DLD1 (cell line): Measurements from ENCODE around the gene GOLGA6B.
"Not testable (repeated sequence)": the region's sequence is repeated elsewhere in the genome, so short reads cannot be mapped to it uniquely, and the experiment has no call there.

Source experiments
- in situ Hi-C: cut with HindIII; loops from 2 replicates; pipeline ENCODE4 v1.10.0; 2017; ENCODE audit warnings: low sequenced_read_pairs

The GOLGA6B gene

GRCh38 chr15:72661081-72661480 lies 6.6 kb downstream of the GOLGA6B start:
- in situ Hi-C loops = not testable (repeated sequence)

- in situ Hi-C loops = not testable (repeated sequence)
Measured at GRCh38 chr15:72663931-72664330, 9.4 kb downstream of the GOLGA6B start.

- in situ Hi-C loops = not testable (repeated sequence)
Measured at GRCh38 chr15:72665706-72666105, 11.2 kb downstream of the GOLGA6B start.

- in situ Hi-C loops = not testable (repeated sequence)
Measured at GRCh38 chr15:72669803-72670202, 15.3 kb downstream of the GOLGA6B start.

GRCh38 chr15:72670656-72671352 lies 16.3 kb downstream of the GOLGA6B start:
- in situ Hi-C loops = not testable (repeated sequence)

GRCh38 chr15:72671525-72671924 lies 17.0 kb downstream of the GOLGA6B start:
- in situ Hi-C loops = no loop called here

GRCh38 chr15:72676838-72677237 lies 22.3 kb downstream of the GOLGA6B start:
- in situ Hi-C loops = no loop called here

GRCh38 chr15:72680931-72681330 lies 26.4 kb downstream of the GOLGA6B start:
- in situ Hi-C loops = no loop called here

GRCh38 chr15:72682772-72683171 lies 28.3 kb downstream of the GOLGA6B start:
- in situ Hi-C loops = no loop called here

GRCh38 chr15:72685301-72685924 lies 30.9 kb downstream of the GOLGA6B start:
- in situ Hi-C loops = no loop called here

- in situ Hi-C loops = no loop called here
Measured at GRCh38 chr15:72685925-72686794, 31.7 kb downstream of the GOLGA6B start, which contains the start of the genes BBS4 and HIGD2B. Gene BBS4 (plus strand): TSS chr15:72686207. CDS start chr15:72686228, 21 bp downstream. Gene HIGD2B (minus strand): TSS chr15:72686182. CDS start chr15:72676374, 9,808 bp downstream.

GRCh38 chr15:72688697-72689096 lies 34.2 kb downstream of the GOLGA6B start:
- in situ Hi-C loops = no loop called here

- in situ Hi-C loops = no loop called here
Measured at GRCh38 chr15:72690938-72691337, 36.4 kb downstream of the GOLGA6B start.

GRCh38 chr15:72698938-72699337 lies 44.4 kb downstream of the GOLGA6B start:
- in situ Hi-C loops = no loop called here

GRCh38 chr15:72700076-72700475 lies 45.6 kb downstream of the GOLGA6B start:
- in situ Hi-C loops = no loop called here

- in situ Hi-C loops = no loop called here
Measured at GRCh38 chr15:72706266-72706665, 51.8 kb downstream of the GOLGA6B start.

- in situ Hi-C loops = not testable (repeated sequence)
Measured at GRCh38 chr15:72708551-72709303, 54.2 kb downstream of the GOLGA6B start.
